Measurements from ENCODE around the gene CCDC54. TPM values are rescaled to one million over a fixed set of nuclear protein-coding genes. Genes with fewer than 3 reads are reported as not detected.

The CCDC54 gene
- total and polyA plus RNA-seq, 2 of the 8 experiments (the other 6 are each of a cell fraction or from before 2014, with no cell fraction given): not detected

DNA sequence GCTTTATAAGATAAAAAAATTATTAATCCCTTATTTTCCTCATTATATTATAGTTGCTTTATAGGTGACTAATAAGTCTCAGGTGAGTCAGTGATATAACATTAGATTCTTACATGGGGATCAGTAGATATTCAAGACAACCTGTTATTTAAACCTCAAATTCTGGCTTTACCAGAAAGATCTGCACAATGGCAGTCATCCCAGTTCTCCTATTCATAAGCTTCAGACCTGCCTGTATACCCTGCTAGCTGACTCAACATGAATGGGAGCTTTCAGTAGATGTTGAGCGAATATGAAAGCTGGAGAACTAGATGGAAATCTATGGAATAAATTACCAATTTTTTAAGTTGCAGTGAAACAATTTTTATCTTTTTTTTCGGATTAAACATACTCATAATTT, 20.5 kb upstream of the CCDC54 start:
- no peak overlapping the region for H2BK15ac ChIP-seq (ENCODE audit: low read length)
- H3K36me3 ChIP-seq (ENCODE audit: control insufficient read depth in 2 of 4, insufficient read depth in 4 of 4, low read length in 3 of 4): no peaks in the 10 kb centered on the region
- no peak overlapping the region for H2BK120ac ChIP-seq (replicated peaks; ENCODE audit: low read depth, low read length)
- no peaks in the 10 kb centered on the region for H3K79me2 ChIP-seq (ENCODE audit: control insufficient read depth in 1 of 2, insufficient read depth in 2 of 2, low read length in 2 of 2)
- no peaks in the 10 kb centered on the region for H3K79me1 ChIP-seq (ENCODE audit: low read depth, low read length)
- TF ChIP-seq RBBP5 (IDR thresholded peaks at IDR 0.05; ENCODE audit: borderline replicate concordance, low read depth, low read length) (no peak), KDM4A (IDR thresholded peaks at IDR 0.05; ENCODE audit: low read depth, low read length, severe bottlenecking) (no peak), KDM5A (IDR thresholded peaks at IDR 0.05; ENCODE audit: low read length) (no peak), NANOG (IDR thresholded peaks at IDR 0.05; ENCODE audit: insufficient read depth, low read depth, low read length, poor library complexity, severe bottlenecking) (no peak), RAD21 (IDR thresholded peaks at IDR 0.05 in 1 of 2, conservative IDR thresholded peaks at IDR 0.05 in 1 of 2; ENCODE audit: low read depth in 2 of 2, low read length in 2 of 2) (no peak)
- H3K23me2 ChIP-seq (ENCODE audit: low read depth, low read length): no peaks in the 10 kb centered on the region
- no peak overlapping the region for H3K4ac ChIP-seq (replicated peaks; ENCODE audit: insufficient read length, low read depth, low read length)
- ChIA-PET POLR2A (ENCODE audit: partially characterized antibody) (no interaction called here), CTCF (ENCODE audit: partially characterized antibody) (no interaction called here)
- H2BK12ac ChIP-seq (ENCODE audit: low read depth, low read length): no peak overlapping the region
- H4K91ac ChIP-seq (replicated peaks; ENCODE audit: insufficient read length, low read length): no peak overlapping the region
- H3K4me3 ChIP-seq (ENCODE audit: extremely low read depth in 1 of 4, insufficient read depth in 2 of 4, low read depth in 3 of 4, low read length in 4 of 4): no peak overlapping the region
- no peak overlapping the region for H2AK5ac ChIP-seq (ENCODE audit: low read depth, low read length)
- no peak overlapping the region for H3K27ac ChIP-seq (ENCODE audit: low read depth, low read length)
- H4K5ac ChIP-seq (ENCODE audit: insufficient read length, low read depth, low read length): no peak overlapping the region
- H3K56ac ChIP-seq (replicated peaks; ENCODE audit: insufficient read length, low read depth, low read length): no peak overlapping the region
- H3K14ac ChIP-seq (ENCODE audit: insufficient read length): no peak overlapping the region
- no peak overlapping the region for H4K8ac ChIP-seq (ENCODE audit: extremely low read depth, insufficient read depth, low read length)
- no peak overlapping the region for H3K18ac ChIP-seq (ENCODE audit: extremely low read depth, low read length)
- no peaks in the 10 kb centered on the region for H3K27me3 ChIP-seq (replicated peaks in 1 of 4; ENCODE audit: control insufficient read depth in 3 of 4, extremely low read depth in 1 of 4, insufficient read depth in 3 of 4, low read length in 3 of 4)
- H3K9ac ChIP-seq (replicated peaks in 1 of 4; ENCODE audit: extremely low read depth in 1 of 4, low read depth in 3 of 4, low read length in 3 of 4): no peak overlapping the region
- H2AFZ ChIP-seq (ENCODE audit: low read length): no peak overlapping the region
- H3K4me1 ChIP-seq (replicated peaks in 1 of 4; ENCODE audit: control insufficient read depth in 3 of 4, insufficient read depth in 4 of 4, low read length in 3 of 4): no peaks in the 10 kb centered on the region
- H4K20me1 ChIP-seq (replicated peaks in 1 of 2; ENCODE audit: control insufficient read depth in 1 of 2, insufficient read depth in 2 of 2, low read length in 2 of 2): no peaks in the 10 kb centered on the region
- H3K23ac ChIP-seq (ENCODE audit: insufficient read length): no peak overlapping the region
- no peak overlapping the region for H3K4me2 ChIP-seq (ENCODE audit: insufficient read depth in 1 of 2, low read depth in 2 of 2, low read length in 2 of 2)
- WGBS, 2 experiments (ENCODE audit: extremely low coverage in 1 of 2, insufficient coverage in 1 of 2, insufficient read length in 1 of 2, insufficient replicate concordance in 2 of 2, low coverage in 1 of 2, low lambda C conversion rate in 2 of 2, missing lambda C conversion rate in 1 of 2): 89% methylated on average over 2 of the region's 2 CpGs; no CpG with 5 or more reads in 1 of the 2 experiments
- peaks cover 0 to 2% of the 10 kb centered on the region in 2 experiments; a peak in 1 of 4 replicates for H3K9me3 ChIP-seq (ENCODE audit: insufficient read depth in 2 of 2, low read depth in 1 of 2, low read length in 1 of 2)
- DNase-seq (ENCODE audit: low read depth in 1 of 2, low spot score in 2 of 2): no peak
- FAIRE-seq: no peak
- no peak overlapping the region for H2BK20ac ChIP-seq (ENCODE audit: low read length)
- no peak overlapping the region for H2BK5ac ChIP-seq (ENCODE audit: low read depth, low read length)
